Measurements from ENCODE around the gene ADD2.
"Not testable (repeated sequence)": the region's sequence is repeated elsewhere in the genome, so short reads cannot be mapped to it uniquely, and the experiment has no call there.

Gene ADD2

DNA sequence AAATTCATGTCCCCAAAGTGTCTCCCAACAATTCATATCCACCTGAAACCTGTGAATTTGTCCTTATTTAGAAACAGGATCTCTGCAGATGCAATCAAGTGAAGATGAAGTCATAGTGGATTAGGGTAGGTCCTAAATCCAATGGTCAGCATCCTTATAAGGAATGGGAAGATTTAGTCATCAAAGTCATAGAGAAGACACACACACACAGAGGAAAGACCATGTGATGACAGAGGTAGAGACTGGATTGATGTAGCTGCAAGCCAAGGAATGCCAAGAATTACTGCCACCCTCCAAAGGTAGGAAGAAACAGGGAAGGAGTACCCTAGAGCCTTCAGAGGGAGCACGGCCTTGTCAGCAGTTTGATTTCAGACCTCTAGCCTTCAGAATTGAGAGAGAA lies 17.7 kb downstream of the ADD2 start:
- DNase-seq = no peak

DNA sequence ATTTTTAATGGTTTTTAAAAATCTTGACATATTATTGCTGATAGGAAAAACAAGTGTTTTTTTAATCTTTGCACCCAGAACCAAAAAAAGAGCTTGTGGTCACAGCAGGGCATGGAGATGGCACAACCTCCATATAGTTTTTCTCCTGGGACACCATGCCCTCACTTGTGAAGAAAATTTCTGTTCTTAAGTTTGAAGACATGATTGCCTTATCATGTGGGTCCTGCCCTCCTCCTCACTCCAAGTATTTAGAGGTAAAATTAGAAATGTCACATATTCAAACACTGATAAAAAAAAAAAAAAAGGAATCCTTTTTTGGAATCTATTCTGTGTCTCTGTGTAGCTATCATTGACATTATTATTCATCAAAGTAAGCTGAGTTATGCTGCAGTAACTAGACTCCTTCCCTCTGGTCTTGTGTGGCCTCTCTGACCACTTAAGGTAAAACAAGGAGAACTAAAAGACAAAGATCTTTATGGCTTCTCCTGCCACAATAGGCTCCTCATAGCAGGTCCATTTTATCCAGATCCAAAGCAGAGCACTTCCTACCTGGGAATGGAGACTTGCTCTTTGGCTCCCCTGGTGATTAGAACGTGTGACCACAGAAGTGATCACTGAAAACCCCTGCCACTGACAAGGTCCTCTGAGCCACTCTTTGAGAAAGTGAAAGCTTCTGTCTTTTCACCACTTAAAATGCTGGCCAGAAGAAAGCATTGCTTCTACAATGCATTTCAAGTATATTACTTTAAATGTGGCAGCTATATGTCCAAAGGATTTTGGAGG lies 19.8 kb downstream of the ADD2 start:
- DNase-seq = no peak

- DNase-seq = no peak
Observed at GRCh38 chr2:70747284-70747683, 20.7 kb downstream of the ADD2 start.

DNA sequence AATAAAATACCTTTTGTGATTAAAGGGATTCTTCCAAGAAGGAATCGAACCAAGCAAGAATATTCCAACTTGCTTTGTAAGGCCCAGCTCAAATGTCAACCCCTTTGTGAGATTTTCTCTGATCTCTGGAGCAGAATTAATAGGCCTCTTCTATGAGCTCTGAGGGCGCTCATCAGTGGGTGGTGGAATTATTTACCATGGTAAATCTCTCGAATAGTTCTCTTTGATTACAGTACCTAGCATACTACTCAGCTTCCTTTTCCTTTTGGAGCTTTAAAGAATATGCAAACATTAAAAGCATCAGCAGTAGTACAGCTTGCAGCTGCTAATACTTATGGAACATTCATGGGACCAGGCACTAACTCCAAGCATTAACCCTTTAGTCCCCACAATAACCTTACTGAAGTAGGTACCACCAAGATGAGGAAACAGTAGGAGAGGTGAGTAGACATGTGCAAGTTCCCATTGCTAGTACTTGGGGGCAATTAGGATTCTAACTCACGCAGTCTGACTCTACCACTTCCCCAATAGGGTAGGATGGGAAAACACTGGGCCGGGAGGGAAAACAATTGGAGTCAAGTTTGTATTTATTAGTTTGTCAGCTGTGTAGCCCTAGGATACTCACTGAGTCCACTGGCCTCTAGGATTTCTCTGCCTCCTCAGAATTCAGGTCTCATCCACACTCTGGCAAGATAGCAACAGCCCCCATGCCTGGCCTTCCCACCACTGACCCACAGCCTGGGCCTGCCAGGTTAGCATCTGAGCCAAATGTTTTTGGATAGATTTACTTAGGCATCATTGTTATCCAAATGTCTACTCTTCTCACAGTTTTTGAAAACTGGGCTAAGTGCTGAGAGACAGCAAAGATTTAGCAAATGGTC lies 21.7 kb downstream of the ADD2 start:
- no peak for DNase-seq

GRCh38 chr2:70745276-70745825 lies 22.6 kb downstream of the ADD2 start:
- DNase-seq = no peak

GRCh38 chr2:70744397-70744796 lies 23.6 kb downstream of the ADD2 start:
- DNase-seq = no peak

- DNase-seq = no peak
Observed at GRCh38 chr2:70743677-70744076, 24.3 kb downstream of the ADD2 start.

DNA sequence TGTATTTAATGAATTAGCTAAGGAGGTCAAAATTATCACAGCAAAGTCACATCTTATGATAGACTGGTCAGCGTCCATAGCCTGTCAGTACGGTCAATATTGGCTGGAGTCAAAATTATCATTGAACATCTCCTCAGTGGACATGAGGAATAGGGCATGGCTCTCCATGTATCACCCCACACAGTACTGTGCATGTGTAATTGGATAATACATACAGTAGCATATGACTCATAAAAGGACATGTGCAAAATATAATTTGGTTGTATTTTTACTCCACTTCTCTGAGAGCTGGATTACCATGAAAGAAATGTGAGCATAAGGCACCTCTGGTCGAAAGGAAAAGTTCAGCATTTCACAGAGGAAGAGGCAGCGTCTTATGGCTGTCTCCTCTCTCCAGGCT lies 24.9 kb downstream of the ADD2 start:
- DNase-seq = no peak

DNA sequence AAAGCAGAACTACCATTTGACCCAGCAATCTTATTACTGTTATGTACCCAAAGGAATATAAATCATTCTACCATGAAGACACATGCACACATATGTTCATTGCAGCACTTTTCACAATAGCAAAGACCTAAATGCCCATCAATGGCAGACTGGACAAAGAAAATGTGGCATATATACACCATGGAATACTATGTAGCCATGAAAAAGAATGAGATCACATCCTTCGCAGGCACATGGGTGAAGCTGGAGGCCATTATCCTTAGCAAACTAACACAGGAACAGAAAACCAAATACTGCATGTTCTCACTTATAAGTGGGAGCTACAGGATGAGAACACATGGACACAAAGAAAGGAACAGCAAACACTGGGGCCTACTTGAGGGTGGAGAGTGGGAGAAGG lies 28.5 kb downstream of the ADD2 start:
- DNase-seq = not testable (repeated sequence)

- DNase-seq = no peak
Observed at GRCh38 chr2:70738159-70738558, 29.8 kb downstream of the ADD2 start.

DNA sequence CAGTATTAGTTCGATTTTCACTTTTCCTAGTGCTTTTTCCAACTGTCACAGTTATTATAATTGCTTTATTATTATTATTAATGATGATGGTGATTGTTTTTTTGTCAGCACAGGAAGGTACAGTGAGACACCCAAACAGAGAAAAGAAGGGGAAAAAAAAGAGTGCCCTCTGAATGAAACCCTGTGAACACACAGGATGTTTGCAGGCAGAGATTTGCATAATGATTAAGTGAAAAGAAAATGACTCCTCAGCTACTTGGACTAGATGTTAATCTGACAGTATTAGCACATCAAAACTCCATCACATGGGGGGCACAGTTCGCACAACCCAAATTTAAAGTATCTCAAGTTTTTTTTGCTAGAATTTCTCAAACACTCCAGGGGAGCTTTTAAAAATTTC lies 32.9 kb downstream of the ADD2 start:
- no peak for DNase-seq

- DNase-seq = no peak
Observed at GRCh38 chr2:70733646-70734180, 34.3 kb downstream of the ADD2 start.

- DNase-seq = no peak
Observed at GRCh38 chr2:70732766-70733645, 35.0 kb downstream of the ADD2 start.

GRCh38 chr2:70730730-70731129 lies 37.3 kb downstream of the ADD2 start:
- DNase-seq = no peak

DNA sequence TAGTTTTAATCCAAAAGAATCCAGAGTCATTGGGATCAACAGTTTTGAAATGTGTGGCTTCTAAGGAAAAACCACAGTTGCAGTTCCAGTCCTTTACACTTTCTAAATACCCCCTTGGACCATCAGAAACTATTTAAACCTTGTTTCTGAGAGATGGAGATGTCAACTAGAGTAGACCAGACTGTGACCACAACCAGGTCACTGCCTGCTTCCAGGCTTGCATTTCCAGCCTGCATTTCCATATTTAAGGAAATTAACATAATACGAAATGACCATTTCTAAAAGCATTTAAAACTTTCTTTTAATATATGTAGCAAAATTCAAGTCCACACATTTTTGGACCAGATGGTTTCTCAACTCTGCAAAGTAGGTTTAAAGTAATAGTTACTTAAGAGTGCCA lies 38.4 kb downstream of the ADD2 start:
- DNase-seq = no peak

- no peak for DNase-seq
Observed at GRCh38 chr2:70728128-70728527, 39.9 kb downstream of the ADD2 start.

- no peak for DNase-seq
Observed at GRCh38 chr2:70726947-70727725, 40.9 kb downstream of the ADD2 start.

- DNase-seq = no peak
Observed at GRCh38 chr2:70725505-70725904, 42.5 kb downstream of the ADD2 start.

GRCh38 chr2:70724366-70724765 lies 43.6 kb downstream of the ADD2 start:
- DNase-seq = no peak

GRCh38 chr2:70723286-70723885 lies 44.6 kb downstream of the ADD2 start:
- no peak for DNase-seq

DNA sequence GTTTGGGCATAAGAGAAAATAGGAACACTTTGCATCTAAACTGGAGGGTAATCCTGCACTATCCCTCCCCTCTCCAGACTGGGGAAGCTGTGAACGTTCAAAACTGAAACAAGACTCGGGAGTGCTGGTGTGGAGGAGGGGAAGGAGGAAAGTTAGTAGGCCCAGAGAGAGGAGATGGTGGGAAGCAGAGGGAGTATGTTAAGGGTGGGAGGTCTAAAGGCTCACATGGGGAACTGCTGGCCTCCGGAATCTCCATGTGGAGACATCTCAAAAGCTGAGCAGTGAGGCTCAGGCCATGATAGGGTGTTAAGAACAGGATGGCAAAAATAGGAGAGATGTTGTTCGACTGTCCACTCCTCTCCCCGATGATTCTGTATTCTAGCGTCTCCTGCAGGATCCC lies 47.9 kb downstream of the ADD2 start:
- DNase-seq = no peak

All from CD4-positive, alpha-beta T cell treated with Interferon alpha-2 for 1 hour (primary cell).